ENCODE measurements around the gene CHMP3. TPM values are rescaled to one million over a fixed set of nuclear protein-coding genes. Genes with fewer than 3 reads are reported as not detected.

CHMP3 gene
- total and polyA plus RNA-seq, 2 experiments from 2014 or later = 57.0 to 74.4 TPM

- TF ChIP-seq EZH2phosphoT487 (IDR thresholded peaks at IDR 0.05; ENCODE audit: low read depth, severe bottlenecking, unreplicated experiment) (no peak), EZH2 (IDR thresholded peaks at IDR 0.05; ENCODE audit: borderline replicate concordance) (no peak), CTCF (IDR thresholded peaks at IDR 0.05; ENCODE audit: poor library complexity) (no peak)
- Histone ChIP-seq H3K9me3 (ENCODE audit: low read depth) (no peaks in the 10 kb centered on the region), H3K27me3 (no peaks in the 10 kb centered on the region), H2AFZ (no peak overlapping the region), H3K27ac (no peak overlapping the region), H3K4me1 (ENCODE audit: insufficient read depth) (no peaks in the 10 kb centered on the region), H3K9me2 (replicated peaks; ENCODE audit: insufficient read depth) (no peaks in the 10 kb centered on the region), H4K20me1 (ENCODE audit: insufficient read depth, poor library complexity, severe bottlenecking) (no peaks in the 10 kb centered on the region), H3K36me3 (replicated peaks; ENCODE audit: insufficient read depth, low read depth) (peaks cover 3% of the 10 kb centered on the region), H3K4me3 (no peak overlapping the region), H3K79me2 (peaks cover 2% of the 10 kb centered on the region), H3K4me2 (no peak overlapping the region)
- DNase-seq (ENCODE audit: low spot score) = no peak
- WGBS (ENCODE audit: low lambda C conversion rate, missing lambda C conversion rate) = 88% methylated on average over 1 of the region's 1 CpG
Observed at GRCh38 chr2:86470890-86471289, 92.4 kb downstream of the CHMP3 start.

- TF ChIP-seq CTCF (IDR thresholded peaks at IDR 0.05; ENCODE audit: poor library complexity) (no peak), EZH2 (IDR thresholded peaks at IDR 0.05; ENCODE audit: borderline replicate concordance) (no peak), EZH2phosphoT487 (IDR thresholded peaks at IDR 0.05; ENCODE audit: low read depth, severe bottlenecking, unreplicated experiment) (no peak)
- H3K27me3 ChIP-seq = no peaks in the 10 kb centered on the region
- H4K20me1 ChIP-seq (ENCODE audit: insufficient read depth, poor library complexity, severe bottlenecking) = no peaks in the 10 kb centered on the region
- DNase-seq (ENCODE audit: low spot score) = no peak
- H3K27ac ChIP-seq = no peak overlapping the region
- H3K4me1 ChIP-seq (ENCODE audit: insufficient read depth) = no peaks in the 10 kb centered on the region
- no peaks in the 10 kb centered on the region for H3K9me3 ChIP-seq (ENCODE audit: low read depth)
- no peak overlapping the region for H3K4me3 ChIP-seq
- H3K36me3 ChIP-seq (replicated peaks; ENCODE audit: insufficient read depth, low read depth) = peaks cover 3% of the 10 kb centered on the region
- H2AFZ ChIP-seq = no peak overlapping the region
- H3K9me2 ChIP-seq (replicated peaks; ENCODE audit: insufficient read depth) = no peaks in the 10 kb centered on the region
- no peak overlapping the region for H3K4me2 ChIP-seq
- H3K79me2 ChIP-seq = peaks cover 2% of the 10 kb centered on the region
- WGBS (ENCODE audit: low lambda C conversion rate, missing lambda C conversion rate) = 95% methylated on average over 7 of the region's 7 CpGs
Observed at GRCh38 chr2:86468162-86469033, 94.8 kb downstream of the CHMP3 start.

- peaks cover 3% of the 10 kb centered on the region for H3K36me3 ChIP-seq (replicated peaks; ENCODE audit: insufficient read depth, low read depth)
Observed at GRCh38 chr2:86466306-86466705, 96.9 kb downstream of the CHMP3 start.

More at GRCh38 chr2:86466306-86466705, 96.9 kb downstream of the CHMP3 start:
- DNase-seq (ENCODE audit: low spot score) = no peak
- Histone ChIP-seq H3K9me2 (replicated peaks; ENCODE audit: insufficient read depth) (no peaks in the 10 kb centered on the region), H3K79me2 (no peaks in the 10 kb centered on the region), H3K27me3 (no peaks in the 10 kb centered on the region), H4K20me1 (ENCODE audit: insufficient read depth, poor library complexity, severe bottlenecking) (no peaks in the 10 kb centered on the region), H3K9me3 (ENCODE audit: low read depth) (no peaks in the 10 kb centered on the region), H2AFZ (no peak overlapping the region), H3K4me2 (no peak overlapping the region), H3K4me1 (ENCODE audit: insufficient read depth) (no peaks in the 10 kb centered on the region), H3K27ac (no peak overlapping the region), H3K4me3 (no peak overlapping the region)
- 92% methylated on average over 1 of the region's 1 CpG for WGBS (ENCODE audit: low lambda C conversion rate, missing lambda C conversion rate)
- TF ChIP-seq EZH2 (IDR thresholded peaks at IDR 0.05; ENCODE audit: borderline replicate concordance) (no peak), CTCF (IDR thresholded peaks at IDR 0.05; ENCODE audit: poor library complexity) (no peak), EZH2phosphoT487 (IDR thresholded peaks at IDR 0.05; ENCODE audit: low read depth, severe bottlenecking, unreplicated experiment) (no peak)

All from hepatocyte (in vitro differentiated cells).